ENCODE results near the gene RGP1.

Gene RGP1

DNA sequence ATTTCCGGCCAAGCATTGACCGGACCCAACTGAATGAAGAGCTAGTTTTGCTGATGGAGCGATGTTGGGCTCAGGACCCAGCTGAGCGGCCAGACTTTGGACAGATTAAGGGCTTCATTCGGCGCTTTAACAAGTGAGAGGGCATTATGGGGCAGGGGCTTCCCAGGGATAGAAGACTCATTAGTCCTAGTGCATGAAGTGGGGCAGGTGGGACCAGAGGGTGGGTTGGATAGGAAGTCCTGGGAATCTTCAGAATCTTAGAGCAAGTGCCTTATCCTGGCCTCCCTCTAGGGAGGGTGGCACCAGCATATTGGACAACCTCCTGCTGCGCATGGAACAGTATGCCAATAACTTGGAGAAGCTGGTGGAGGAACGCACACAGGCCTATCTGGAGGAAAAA, 57.0 kb downstream of the RGP1 start:
- H3K4me1 ChIP-seq, result no peaks in the 10 kb centered on the region
- no peaks in the 10 kb centered on the region for H3K79me2 ChIP-seq
- TF ChIP-seq, protein P1, sequence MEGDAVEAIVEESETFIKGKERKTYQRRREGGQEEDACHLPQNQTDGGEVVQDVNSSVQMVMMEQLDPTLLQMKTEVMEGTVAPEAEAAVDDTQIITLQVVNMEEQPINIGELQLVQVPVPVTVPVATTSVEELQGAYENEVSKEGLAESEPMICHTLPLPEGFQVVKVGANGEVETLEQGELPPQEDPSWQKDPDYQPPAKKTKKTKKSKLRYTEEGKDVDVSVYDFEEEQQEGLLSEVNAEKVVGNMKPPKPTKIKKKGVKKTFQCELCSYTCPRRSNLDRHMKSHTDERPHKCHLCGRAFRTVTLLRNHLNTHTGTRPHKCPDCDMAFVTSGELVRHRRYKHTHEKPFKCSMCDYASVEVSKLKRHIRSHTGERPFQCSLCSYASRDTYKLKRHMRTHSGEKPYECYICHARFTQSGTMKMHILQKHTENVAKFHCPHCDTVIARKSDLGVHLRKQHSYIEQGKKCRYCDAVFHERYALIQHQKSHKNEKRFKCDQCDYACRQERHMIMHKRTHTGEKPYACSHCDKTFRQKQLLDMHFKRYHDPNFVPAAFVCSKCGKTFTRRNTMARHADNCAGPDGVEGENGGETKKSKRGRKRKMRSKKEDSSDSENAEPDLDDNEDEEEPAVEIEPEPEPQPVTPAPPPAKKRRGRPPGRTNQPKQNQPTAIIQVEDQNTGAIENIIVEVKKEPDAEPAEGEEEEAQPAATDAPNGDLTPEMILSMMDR (IDR thresholded peaks at IDR 0.05), result no peak
- H3K27ac ChIP-seq, result no peak overlapping the region
- no peak overlapping the region for H3K4me2 ChIP-seq (ENCODE audit: low read length)
- H2AFZ ChIP-seq, result no peak overlapping the region
- H3K27me3 ChIP-seq (ENCODE audit: control insufficient read depth, insufficient read depth, low read length), result no peaks in the 10 kb centered on the region
- no peak overlapping the region for H3K4me3 ChIP-seq (ENCODE audit: low read depth, low read length)
- no peaks in the 10 kb centered on the region for H3K36me3 ChIP-seq (ENCODE audit: control insufficient read depth, insufficient read depth, low read length)
- H3K9me3 ChIP-seq (ENCODE audit: control insufficient read depth, low read length), result no peaks in the 10 kb centered on the region
- H3K9ac ChIP-seq, result no peak overlapping the region
